IMR-90 (cell line): ENCODE data around the gene MICAL2. TPM values are rescaled to one million over a fixed set of nuclear protein-coding genes. Genes with fewer than 3 reads are reported as not detected.

Experiments
- ATAC-seq: fragments of 200-7000 bp; cut with Tn5 transposase; 2 replicates; pipeline ENCODE4 v1.9.1; 2020; ENCODE audit warnings: low read depth, mild to moderate bottlenecking, moderate library complexity
- BruUV-seq: library from RNA; stranded (reverse); fragments of 400-500 nt; replicated peaks from 2 replicates; lab custom pipeline; 2021; lab: Mats Ljungman, UMichigan
- CTCF ChIA-PET: fragments of 300-600 bp; formaldehyde crosslinking; extraction: SDS; loops from one replicate; lab custom pipeline; 2021; ENCODE audit warnings: antibody characterized with exemption; lab: Yijun Ruan, JAX
- POLR2A ChIA-PET: fragments of 300-600 bp; sonication (Branson Sonifier 250); formaldehyde crosslinking; loops from one replicate; lab custom pipeline; 2022; ENCODE audit warnings: antibody characterized with exemption; ENCODE audit not compliant: unreplicated experiment; lab: Charles Lee
- DNase-seq: peaks from one replicate; pipeline ENCODE4 v3.0.0; 2013
- H2AFZ ChIP-seq: replicated peaks from 2 replicates; pipeline ENCODE3; 2013; ENCODE audit warnings: low read length, mild to moderate bottlenecking; ENCODE audit not compliant: poor library complexity
- H2AK5ac ChIP-seq: 2 replicates; pipeline ENCODE4 v1.6.1; 2013; ENCODE audit warnings: low read depth, low read length, inconsistent platforms
- H2AK9ac ChIP-seq: replicated peaks from 2 replicates; pipeline ENCODE3; 2013; ENCODE audit warnings: mild to moderate bottlenecking, low read depth, low read length, moderate library complexity; ENCODE audit not compliant: poor library complexity
- H2BK120ac ChIP-seq: 2 replicates; pipeline ENCODE4 v1.6.1; 2013; ENCODE audit warnings: low read depth, low read length, inconsistent platforms
- H2BK15ac ChIP-seq: 3 replicates; pipeline ENCODE4 v1.6.1; 2013; ENCODE audit warnings: low read depth, low read length, inconsistent platforms
- H2BK20ac ChIP-seq: 2 replicates; pipeline ENCODE4 v1.6.1; 2013; ENCODE audit warnings: low read depth, mild to moderate bottlenecking, inconsistent platforms, low read length, moderate library complexity
- H2BK5ac ChIP-seq: 2 replicates; pipeline ENCODE4 v1.6.1; 2013; ENCODE audit warnings: mild to moderate bottlenecking, low read depth, low read length, inconsistent platforms; ENCODE audit not compliant: poor library complexity, severe bottlenecking
- H3K14ac ChIP-seq: replicated peaks from 2 replicates; pipeline ENCODE4 v1.6.1; 2013; ENCODE audit warnings: low read depth, low read length, inconsistent platforms
- H3K18ac ChIP-seq: 2 replicates; pipeline ENCODE4 v1.6.1; 2013; ENCODE audit warnings: low read depth, low read length, control low read depth
- H3K23ac ChIP-seq: 2 replicates; pipeline ENCODE4 v1.6.1; 2013; ENCODE audit warnings: low read depth, low read length, inconsistent platforms
- H3K27ac ChIP-seq: 2 replicates; pipeline ENCODE4 v1.5.1; 2013; ENCODE audit warnings: mild to moderate bottlenecking, control low read depth, low read length; ENCODE audit not compliant: insufficient read depth
- H3K27me3 ChIP-seq: 2 replicates; pipeline ENCODE4 v1.6.1; 2013; ENCODE audit warnings: low read length; ENCODE audit not compliant: control insufficient read depth, insufficient read depth
- H3K36me3 ChIP-seq: 2 replicates; pipeline ENCODE4 v1.6.1; 2013; ENCODE audit warnings: low read length, mixed read lengths; ENCODE audit not compliant: control insufficient read depth, insufficient read depth
- H3K4ac ChIP-seq: 2 replicates; pipeline ENCODE4 v1.6.1; 2013; ENCODE audit warnings: low read depth, low read length, inconsistent platforms
- H3K4me1 ChIP-seq: 2 replicates; pipeline ENCODE4 v1.6.1; 2013; ENCODE audit warnings: low read length, mixed read lengths; ENCODE audit not compliant: control insufficient read depth, insufficient read depth
- H3K4me2 ChIP-seq: 2 replicates; pipeline ENCODE4 v1.6.1; 2013; ENCODE audit warnings: low read depth, mild to moderate bottlenecking, control low read depth, low read length, moderate library complexity
- H3K4me3 ChIP-seq: 2 replicates; pipeline ENCODE4 v1.5.1; 2013; ENCODE audit warnings: low read depth, mild to moderate bottlenecking, control low read depth, low read length, moderate library complexity; ENCODE audit not compliant: insufficient read depth
- H3K56ac ChIP-seq: 2 replicates; pipeline ENCODE4 v1.6.1; 2013; ENCODE audit warnings: low read length, inconsistent platforms; ENCODE audit not compliant: insufficient read depth; ENCODE audit errors: extremely low read depth
- H3K79me1 ChIP-seq, 2 experiments: 2 replicates each; pipeline ENCODE4 v1.6.1; 2013; ENCODE audit warnings: low read length in 2 of 2, inconsistent platforms in 1 of 2, low read depth in 1 of 2
- H3K9ac ChIP-seq: 2 replicates; pipeline ENCODE4 v1.6.1; 2013; ENCODE audit warnings: low read depth, low read length, control low read depth
- H3K9me1 ChIP-seq: 2 replicates; pipeline ENCODE4 v1.6.1; 2013; ENCODE audit warnings: low read length, inconsistent platforms; ENCODE audit not compliant: insufficient read depth
- H3K9me3 ChIP-seq: 2 replicates; pipeline ENCODE4 v1.6.1; 2013; ENCODE audit warnings: low read length; ENCODE audit not compliant: control insufficient read depth, insufficient read depth
- H4K20me1 ChIP-seq: 2 replicates; pipeline ENCODE4 v1.6.1; 2013; ENCODE audit warnings: low read length, inconsistent platforms; ENCODE audit not compliant: insufficient read depth
- H4K5ac ChIP-seq: 2 replicates; pipeline ENCODE4 v1.6.1; 2013; ENCODE audit warnings: mild to moderate bottlenecking, low read depth, low read length, control low read depth
- H4K8ac ChIP-seq, 2 experiments: 2 replicates each; pipeline ENCODE4 v1.6.1; 2013; ENCODE audit warnings: low read depth in 2 of 2, low read length in 2 of 2, control low read depth in 1 of 2, inconsistent platforms in 1 of 2
- H4K91ac ChIP-seq: 2 replicates; pipeline ENCODE4 v1.6.1; 2013; ENCODE audit warnings: low read depth, low read length, inconsistent platforms; ENCODE audit not compliant: insufficient read depth
- CEBPB ChIP-seq: IDR thresholded peaks from 2 replicates; pipeline ENCODE4 v1.6.1; 2012; ENCODE audit warnings: low read depth, low read length, improper control_type of control experiment
- MAZ ChIP-seq: IDR thresholded peaks from 2 replicates; pipeline ENCODE4 v1.6.1; 2012; ENCODE audit warnings: low read depth, mild to moderate bottlenecking, low read length, improper control_type of control experiment, moderate library complexity, borderline replicate concordance
- RCOR1 ChIP-seq: IDR thresholded peaks from 2 replicates; pipeline ENCODE4 v1.6.1; 2012; ENCODE audit warnings: mild to moderate bottlenecking, low read length, improper control_type of control experiment; ENCODE audit not compliant: insufficient replicate concordance
- RFX5 ChIP-seq: IDR thresholded peaks from 2 replicates; pipeline ENCODE4 v1.8.0; 2012; ENCODE audit warnings: low read depth, mild to moderate bottlenecking, low read length, moderate library complexity
- SMC3 ChIP-seq: fragments of 150-350 bp; IDR thresholded peaks from 2 replicates; pipeline ENCODE4 v1.6.1; 2016; ENCODE audit warnings: low read depth, mild to moderate bottlenecking, antibody characterized with exemption, low read length, moderate library complexity
- WGBS, 2 experiments: methylation state at CpG; one replicate each; pipeline versions ENCODE4 v1.1.5 to v1.1.7; 2013; ENCODE audit warnings: missing lambda C conversion rate in 2 of 2; ENCODE audit not compliant: insufficient read length in 1 of 2; ENCODE audit errors: extremely low coverage in 2 of 2; 5-methylcytosine and 5-hydroxymethylcytosine counted together
- dilution Hi-C: fragments of 300-500 bp; cut with HindIII; formaldehyde crosslinking; loops from one replicate; pipeline ENCODE4 v1.14.3; 2018; ENCODE audit warnings: low sequenced_read_pairs; ENCODE audit not compliant: unreplicated experiment
- in situ Hi-C: fragments of 300-500 bp; cut with MboI; formaldehyde crosslinking; loops from 3 replicates; pipeline ENCODE4 v1.14.3; 2019; ENCODE audit warnings: low sequenced_read_pairs, inconsistent platforms, mixed read lengths
- intact Hi-C: fragments of 100-400 bp; cut with micrococcal nuclease; formaldehyde crosslinking; loops from 2 replicates; pipeline ENCODE4 v1.10.0; 2022
- polyA plus RNA-seq, 3 experiments: library from polyadenylated mRNA; depleted of rRNA; stranded (reverse); fragments of >200 nt; gene quantifications; 2 replicates each; pipeline ENCODE4 v1.2.3, GENCODE V29; 2012; ENCODE audit warnings: low replicate concordance in 1 of 3
- total RNA-seq: library from RNA; depleted of rRNA; stranded (reverse); fragments of >200 nt; gene quantifications from 2 replicates; pipeline ENCODE4 v1.2.3, GENCODE V29; 2012
- TF ChIP-seq, protein P1 (sequence below): fragments of 150-350 bp; IDR thresholded peaks from 2 replicates; pipeline ENCODE4 v1.6.1; 2016; ENCODE audit warnings: low read depth, mild to moderate bottlenecking, low read length, moderate library complexity, borderline replicate concordance

Gene MICAL2
- total and polyA plus RNA-seq, 2 of the 4 experiments (the other 2 are of a cell fraction): 170 to 336 TPM

DNA sequence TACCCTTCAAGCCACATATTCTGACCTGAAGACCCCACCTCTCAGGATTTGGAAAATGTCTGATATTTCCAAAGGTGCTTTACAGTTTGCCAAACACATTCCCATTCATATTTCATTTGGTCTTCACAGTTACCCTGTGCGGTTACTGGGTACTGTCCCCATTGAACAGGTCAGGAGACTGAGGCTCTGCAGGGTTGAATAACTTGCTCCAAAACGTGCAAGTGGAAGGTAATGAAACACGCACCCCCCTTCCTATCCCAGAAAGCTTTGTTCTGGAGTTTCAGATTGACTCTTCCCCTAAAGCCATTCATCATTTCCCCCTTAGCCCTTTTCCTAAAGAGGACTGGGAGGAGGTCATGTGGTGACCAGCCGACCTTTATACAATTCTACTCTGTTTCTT, 18.8 kb downstream of the MICAL2 start:
- H4K91ac ChIP-seq: no peak overlapping the region
- H4K5ac ChIP-seq: no peak overlapping the region
- BruUV-seq: no TSS peak
- no peak overlapping the region for H3K18ac ChIP-seq
- peaks cover 68% of the 10 kb centered on the region for H4K20me1 ChIP-seq
- no peaks in the 10 kb centered on the region for H3K9me3 ChIP-seq
- H3K27ac ChIP-seq: no peak overlapping the region
- no peak overlapping the region for H2BK120ac ChIP-seq
- H3K23ac ChIP-seq: no peak overlapping the region
- H2AK5ac ChIP-seq: no peak overlapping the region
- H3K4me1 ChIP-seq: peaks cover 37% of the 10 kb centered on the region
- POLR2A ChIA-PET: no interaction called here
- no peak overlapping the region for H3K4ac ChIP-seq
- dilution Hi-C loops: no loop called here
- no peak overlapping the region for H3K9ac ChIP-seq
- no peak overlapping the region for H2BK20ac ChIP-seq
- H3K4me2 ChIP-seq: no peak overlapping the region
- in situ Hi-C loops: no loop called here
- no peak overlapping the region for H2BK15ac ChIP-seq
- H3K27me3 ChIP-seq: no peaks in the 10 kb centered on the region
- TF ChIP-seq, protein P1, sequence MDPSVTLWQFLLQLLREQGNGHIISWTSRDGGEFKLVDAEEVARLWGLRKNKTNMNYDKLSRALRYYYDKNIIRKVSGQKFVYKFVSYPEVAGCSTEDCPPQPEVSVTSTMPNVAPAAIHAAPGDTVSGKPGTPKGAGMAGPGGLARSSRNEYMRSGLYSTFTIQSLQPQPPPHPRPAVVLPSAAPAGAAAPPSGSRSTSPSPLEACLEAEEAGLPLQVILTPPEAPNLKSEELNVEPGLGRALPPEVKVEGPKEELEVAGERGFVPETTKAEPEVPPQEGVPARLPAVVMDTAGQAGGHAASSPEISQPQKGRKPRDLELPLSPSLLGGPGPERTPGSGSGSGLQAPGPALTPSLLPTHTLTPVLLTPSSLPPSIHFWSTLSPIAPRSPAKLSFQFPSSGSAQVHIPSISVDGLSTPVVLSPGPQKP: no peak
- TF ChIP-seq RFX5 (no peak), CEBPB (no peak), SMC3 (no peak), RCOR1 (no peak), MAZ (no peak)
- no peak overlapping the region for H4K8ac ChIP-seq
- H2BK5ac ChIP-seq: no peak overlapping the region
- H2AFZ ChIP-seq: no peak overlapping the region
- H3K4me3 ChIP-seq: no peak overlapping the region
- intact Hi-C loops: no loop called here
- whole genome bisulfite sequencing, 2 experiments: no CpG with 5 or more reads among the region's 4 CpGs
- no peak overlapping the region for H3K56ac ChIP-seq
- H3K9me1 ChIP-seq: peaks cover 56% of the 10 kb centered on the region
- H3K36me3 ChIP-seq: peaks cover 1% of the 10 kb centered on the region; the same call in 1 of the 2 replicates
- DNase-seq (no peak), ATAC-seq (no peak)
- peaks cover 33 to 90% of the 10 kb centered on the region in 2 experiments for H3K79me1 ChIP-seq
- H2AK9ac ChIP-seq: no peak overlapping the region
- CTCF ChIA-PET: interaction anchor here (0.6 kb wide), 1 partner anchor 75 kb away, joined by 6 read pairs; no protein-coding TSS in a partner anchor
- no peak overlapping the region for H3K14ac ChIP-seq
